Hippocampal formation (tissue), 2 donors: ENCODE data around the gene CUBN.

Source experiments
- DNase-seq, 2 donors: peaks; one replicate each; lab custom pipeline; 2025; lab: John Stamatoyannopoulos, UW

Gene CUBN

GRCh38 chr10:17109046-17109445 is 20.6 kb downstream of the CUBN start:
- no peak for DNase-seq

- no peak for DNase-seq
These were observed 22.6 kb downstream of the CUBN start for GRCh38 chr10:17106991-17107390.

- no peak for DNase-seq
These were observed 27.7 kb downstream of the CUBN start for GRCh38 chr10:17101910-17102266.

GRCh38 chr10:17101257-17101909 is 28.2 kb downstream of the CUBN start:
- DNase-seq = no peak

DNA sequence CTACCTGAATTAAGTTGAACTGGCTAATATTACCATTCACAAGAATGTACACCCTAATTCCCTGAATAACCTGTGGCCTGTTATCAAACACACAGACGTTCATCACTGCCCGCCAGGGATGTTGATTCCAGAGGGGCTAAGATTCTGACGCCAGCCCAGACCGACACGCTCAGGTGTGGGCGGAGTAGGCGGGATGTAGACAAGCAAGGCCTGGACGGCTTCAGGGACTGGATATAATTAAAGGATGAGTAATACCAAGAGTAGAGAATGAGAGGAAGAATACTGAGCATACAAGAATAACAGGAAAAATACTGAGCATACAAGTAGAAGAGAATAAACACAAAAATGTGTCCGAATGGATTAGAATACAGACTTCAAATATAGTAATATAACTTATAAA is 29.0 kb downstream of the CUBN start:
- DNase-seq = no peak

DNA sequence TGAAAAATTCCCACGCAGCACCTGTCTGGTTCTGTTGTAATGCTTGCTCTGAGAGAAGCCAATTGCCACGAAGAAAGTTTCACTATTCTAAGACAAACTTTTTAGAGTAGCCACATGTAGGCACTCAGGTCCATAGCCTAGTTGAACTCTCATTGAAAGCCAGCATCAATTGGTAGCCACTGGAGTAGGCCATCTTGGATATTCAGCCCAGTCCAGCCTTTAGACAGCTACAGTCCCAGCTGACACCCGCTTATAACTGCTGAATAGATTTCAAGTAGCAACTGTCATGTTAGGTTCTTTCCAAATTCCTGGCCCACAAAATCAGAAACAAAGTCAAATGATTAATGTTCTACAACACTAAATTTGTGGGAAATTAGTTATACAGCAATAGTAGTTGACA is 31.6 kb downstream of the CUBN start:
- DNase-seq = no peak

DNA sequence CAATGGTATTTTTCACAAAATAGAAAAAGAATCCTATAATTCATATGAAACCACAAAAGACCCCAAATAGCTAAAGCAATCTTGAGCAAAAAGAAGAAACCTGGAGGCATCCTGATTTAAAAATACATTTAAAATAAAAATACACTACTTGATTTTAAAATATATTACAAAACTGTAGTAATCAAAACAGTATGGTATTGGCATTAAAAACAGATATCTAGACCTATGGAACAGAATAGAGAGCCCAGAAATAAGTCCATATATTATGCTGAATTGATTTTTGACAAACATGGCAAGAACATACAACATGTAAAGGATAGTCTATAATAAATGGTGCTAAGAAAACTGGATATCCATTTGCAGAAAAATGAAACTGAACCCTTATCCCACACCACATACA is 34.8 kb downstream of the CUBN start:
- no peak for DNase-seq

DNA sequence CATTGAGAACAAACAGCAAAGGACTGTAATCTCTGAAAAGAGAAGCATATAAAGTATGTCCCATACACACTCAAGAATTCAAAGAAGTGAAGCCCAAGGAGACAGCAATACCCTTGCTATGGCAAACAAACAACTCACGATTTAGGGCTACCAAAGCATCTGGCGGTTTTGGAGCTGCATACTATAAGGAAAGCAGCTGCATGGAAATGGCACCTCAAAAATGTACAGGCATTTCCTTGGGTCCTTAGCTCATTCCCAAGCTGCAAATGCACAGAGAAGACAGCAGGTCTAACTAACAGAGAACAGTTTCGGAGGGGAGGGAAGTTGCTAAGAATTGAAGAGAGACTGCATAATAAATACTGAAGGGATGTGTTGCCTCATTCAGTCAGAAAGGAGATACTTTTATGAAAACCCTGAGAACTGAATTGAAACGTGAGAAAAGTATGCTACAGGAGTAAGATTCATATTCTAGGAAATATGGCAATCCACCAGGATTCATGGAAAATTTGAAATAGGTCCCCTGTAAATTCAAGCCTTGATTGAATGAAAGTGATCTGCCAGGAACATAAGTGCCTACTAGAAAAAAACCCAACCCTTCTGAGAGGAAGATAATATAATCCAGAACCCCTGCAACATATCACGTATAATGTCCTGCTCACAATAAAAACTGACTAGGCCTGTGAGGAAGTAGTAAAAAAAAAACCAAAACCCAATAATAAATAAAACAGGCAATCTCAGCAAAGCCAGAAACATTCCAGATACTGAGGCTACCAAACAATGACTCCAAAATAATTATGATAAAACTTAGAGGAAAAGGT is 36.4 kb downstream of the CUBN start:
- DNase-seq = no peak

- no peak for DNase-seq
These were observed 37.2 kb downstream of the CUBN start for GRCh38 chr10:17092216-17092944.

DNA sequence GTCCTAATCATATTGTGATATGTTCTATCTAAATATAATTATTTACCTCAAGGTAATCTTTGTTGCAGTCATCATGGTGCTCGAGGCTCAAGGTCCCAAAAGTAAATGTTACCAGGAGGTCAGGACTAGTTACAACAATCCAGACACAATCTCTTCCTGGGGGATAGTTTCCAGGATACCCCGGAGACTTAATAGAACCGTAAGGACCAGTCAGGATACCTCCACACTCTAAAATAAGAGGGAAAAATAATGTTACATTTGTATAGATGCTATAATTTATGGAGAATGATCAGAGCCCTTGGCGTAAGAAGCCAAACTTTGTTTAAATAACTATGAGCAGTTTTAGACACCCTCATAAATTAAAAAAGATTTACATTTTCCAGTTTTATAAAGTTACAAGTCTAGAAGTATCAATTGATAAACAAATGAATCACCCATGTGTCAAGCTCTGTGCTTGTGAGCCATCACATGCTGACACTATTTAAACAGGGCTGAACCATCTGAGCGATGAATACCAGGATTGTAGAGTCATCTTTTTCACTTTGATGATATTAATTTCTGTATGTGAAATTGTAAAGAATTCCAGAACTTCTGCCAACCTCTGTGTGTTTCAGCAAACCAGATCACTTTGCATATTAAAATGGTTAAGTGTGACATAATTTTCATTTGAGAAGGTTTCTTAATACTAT is 41.3 kb downstream of the CUBN start:
- no peak for DNase-seq

DNA sequence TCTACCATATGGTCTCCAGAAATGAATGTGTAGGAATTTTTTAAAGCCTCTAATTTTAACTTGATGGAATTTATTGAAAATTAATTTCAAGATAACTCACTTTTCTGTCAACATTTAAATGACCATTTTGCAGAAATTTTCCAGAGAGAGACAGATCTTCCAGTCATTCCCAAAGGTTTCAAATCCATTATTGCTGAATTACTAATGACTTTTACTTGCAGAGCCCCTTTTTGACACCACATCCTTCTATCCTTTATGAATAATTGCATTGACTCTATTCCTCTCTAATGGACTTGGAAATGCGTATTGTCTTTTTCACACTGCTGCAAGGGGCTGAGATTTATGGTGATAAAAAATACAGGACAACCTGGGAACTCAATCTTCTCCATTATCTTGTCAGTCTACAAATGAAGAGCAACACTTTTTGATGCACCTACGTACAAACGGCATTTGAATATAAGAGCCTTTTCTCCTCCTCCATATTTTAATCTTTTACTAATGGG is 42.7 kb downstream of the CUBN start:
- no peak for DNase-seq

DNA sequence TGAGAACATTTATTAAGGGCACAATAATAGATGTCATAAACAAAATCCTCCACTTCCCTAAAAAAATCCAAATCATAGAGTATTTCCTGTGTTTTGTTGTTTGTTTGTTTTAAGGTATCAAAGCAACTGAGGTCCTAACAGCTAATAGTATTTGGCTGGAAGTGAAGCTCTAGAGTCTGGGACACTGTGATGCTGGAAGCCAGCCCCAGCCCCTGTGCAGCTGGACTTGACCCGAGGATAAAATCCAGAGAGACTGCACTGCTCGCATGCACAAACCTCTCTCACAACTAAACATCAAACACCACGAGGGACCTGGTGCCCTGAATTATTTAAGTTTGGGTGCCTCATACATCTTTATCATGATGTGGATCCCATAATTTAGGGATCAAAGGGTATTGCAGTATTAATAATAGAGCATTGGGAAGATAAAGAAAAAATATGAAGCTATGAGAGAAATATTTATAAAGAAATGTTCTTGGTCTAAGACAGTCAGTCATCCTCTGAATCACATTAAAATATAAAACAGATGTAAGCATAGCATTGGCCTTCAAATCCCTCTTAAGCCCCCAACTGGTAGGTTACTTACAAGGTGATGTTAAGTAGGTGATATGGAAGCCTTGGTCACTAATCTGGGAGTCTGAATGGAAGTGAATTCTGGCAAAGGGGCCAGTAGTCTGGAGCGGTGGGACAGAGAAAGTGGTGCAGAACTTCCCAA is 44.4 kb downstream of the CUBN start:
- DNase-seq = no peak

DNA sequence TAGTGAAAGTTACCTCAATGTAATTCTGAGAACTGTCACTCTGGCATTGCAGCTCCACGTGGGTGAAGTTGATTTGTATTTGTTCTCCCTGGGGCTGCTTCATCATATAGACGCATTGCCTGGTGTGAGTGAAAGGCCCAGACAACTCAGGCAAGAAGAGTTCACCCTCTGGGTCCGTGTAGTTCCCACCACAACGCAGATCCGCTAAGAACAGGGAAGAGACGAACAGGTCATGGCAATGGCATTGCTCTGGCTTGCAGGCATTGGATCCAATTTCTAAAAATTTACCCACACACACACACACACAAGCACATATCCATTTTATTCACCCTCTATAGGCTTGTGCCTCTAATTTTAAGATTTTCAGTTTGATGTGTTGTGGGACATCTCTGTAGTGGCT is 45.4 kb downstream of the CUBN start:
- no peak for DNase-seq

DNA sequence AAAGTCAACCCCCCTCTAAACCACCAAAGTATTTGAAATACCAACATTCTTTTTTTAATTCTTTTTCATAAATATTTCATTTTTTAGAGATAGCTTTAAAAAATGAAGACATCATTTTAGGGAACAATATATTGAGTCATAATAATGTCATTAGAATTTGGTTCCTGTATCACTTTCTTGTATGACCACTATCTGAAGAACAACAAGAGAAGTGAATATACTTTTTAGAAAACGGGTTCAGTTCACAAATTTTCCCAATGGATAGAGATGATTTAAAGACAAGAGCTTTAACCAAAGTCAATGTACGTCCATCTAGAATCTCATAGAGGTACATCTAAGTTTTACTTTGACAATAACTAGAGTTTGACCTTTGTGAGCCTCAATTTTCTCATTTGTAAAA is 48.2 kb downstream of the CUBN start:
- DNase-seq = no peak

DNA sequence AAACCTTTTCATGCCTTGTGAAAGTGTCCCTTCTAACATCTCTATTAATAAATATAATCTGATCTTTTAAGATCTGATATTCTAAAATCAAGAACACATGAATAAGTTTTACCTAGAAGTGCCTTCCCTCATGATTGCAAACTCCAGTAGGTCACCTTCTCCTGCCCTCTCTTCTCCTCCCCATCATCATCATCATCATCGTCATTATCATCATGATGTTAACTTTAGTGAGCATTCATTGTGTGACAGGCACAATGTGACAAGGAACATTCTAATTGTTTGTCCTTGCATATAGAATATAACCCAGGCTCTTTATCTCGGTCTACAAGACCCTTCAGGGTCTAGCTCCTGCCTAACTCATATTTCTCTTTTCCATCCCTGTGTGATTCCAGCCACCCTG is 51.7 kb downstream of the CUBN start:
- DNase-seq = no peak

DNA sequence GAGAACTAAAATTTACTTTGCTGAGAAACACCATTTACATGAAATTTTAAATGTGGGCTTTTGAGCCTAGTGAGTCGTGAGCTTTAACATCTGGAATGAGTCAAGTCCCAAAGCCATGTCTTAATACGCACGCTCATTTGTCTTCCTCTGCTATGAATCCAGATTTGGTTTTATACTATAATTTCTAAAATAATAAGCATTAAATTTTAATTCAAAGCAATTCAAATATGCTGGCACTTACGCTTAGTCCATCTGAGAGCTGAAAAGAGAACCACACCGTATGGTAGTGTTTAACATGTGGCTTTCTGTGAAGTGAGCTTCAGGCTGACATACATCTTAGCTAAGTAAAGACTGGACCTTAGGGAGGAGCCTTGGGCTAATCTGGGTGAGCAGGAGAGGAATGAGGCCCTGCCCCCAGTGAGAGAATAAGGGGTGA is 52.2 kb downstream of the CUBN start:
- no peak for DNase-seq

DNA sequence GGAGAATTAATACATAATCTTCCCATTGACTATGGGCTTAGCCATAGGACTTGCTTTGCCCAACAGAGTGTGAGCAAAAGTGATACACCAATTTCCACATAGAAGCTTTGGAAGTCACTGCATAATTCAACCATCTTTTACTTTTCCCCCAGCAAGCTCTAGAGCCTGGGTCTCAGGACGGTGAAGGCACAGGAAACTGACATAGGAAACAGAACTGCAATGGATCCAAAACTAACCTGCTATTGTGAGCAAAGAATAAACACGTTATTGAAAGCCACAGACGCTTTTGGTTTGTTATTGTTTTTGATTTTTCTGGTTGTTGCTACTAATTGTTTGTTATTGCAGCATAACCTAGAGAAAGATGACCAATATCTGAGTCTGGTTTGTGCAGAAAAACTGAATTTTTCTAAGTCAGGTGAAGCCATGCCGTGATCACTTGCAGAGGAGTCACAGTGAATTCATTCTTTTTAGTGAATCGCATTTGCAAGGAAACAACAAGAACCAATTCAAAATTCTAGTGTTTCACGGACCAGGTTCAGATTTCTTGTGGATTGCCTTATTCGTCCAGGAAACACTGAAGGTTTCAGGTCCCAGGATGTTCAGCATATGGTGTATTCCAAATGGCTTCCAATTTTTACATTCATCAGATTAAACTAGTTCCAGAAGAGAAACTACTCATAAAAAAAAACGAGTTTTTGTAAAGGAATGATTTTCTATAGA is 52.8 kb downstream of the CUBN start:
- DNase-seq = no peak

- DNase-seq = no peak
These were observed 53.9 kb downstream of the CUBN start for GRCh38 chr10:17075533-17076359.

- DNase-seq = no peak
These were observed 55.1 kb downstream of the CUBN start for GRCh38 chr10:17074541-17074847.
